Measurements from ENCODE around the gene SREK1.
"Not testable (repeated sequence)": the region's sequence is repeated elsewhere in the genome, so short reads cannot be mapped to it uniquely, and the experiment has no call there.

The SREK1 gene, protein sequence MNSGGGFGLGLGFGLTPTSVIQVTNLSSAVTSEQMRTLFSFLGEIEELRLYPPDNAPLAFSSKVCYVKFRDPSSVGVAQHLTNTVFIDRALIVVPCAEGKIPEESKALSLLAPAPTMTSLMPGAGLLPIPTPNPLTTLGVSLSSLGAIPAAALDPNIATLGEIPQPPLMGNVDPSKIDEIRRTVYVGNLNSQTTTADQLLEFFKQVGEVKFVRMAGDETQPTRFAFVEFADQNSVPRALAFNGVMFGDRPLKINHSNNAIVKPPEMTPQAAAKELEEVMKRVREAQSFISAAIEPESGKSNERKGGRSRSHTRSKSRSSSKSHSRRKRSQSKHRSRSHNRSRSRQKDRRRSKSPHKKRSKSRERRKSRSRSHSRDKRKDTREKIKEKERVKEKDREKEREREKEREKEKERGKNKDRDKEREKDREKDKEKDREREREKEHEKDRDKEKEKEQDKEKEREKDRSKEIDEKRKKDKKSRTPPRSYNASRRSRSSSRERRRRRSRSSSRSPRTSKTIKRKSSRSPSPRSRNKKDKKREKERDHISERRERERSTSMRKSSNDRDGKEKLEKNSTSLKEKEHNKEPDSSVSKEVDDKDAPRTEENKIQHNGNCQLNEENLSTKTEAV

DNA sequence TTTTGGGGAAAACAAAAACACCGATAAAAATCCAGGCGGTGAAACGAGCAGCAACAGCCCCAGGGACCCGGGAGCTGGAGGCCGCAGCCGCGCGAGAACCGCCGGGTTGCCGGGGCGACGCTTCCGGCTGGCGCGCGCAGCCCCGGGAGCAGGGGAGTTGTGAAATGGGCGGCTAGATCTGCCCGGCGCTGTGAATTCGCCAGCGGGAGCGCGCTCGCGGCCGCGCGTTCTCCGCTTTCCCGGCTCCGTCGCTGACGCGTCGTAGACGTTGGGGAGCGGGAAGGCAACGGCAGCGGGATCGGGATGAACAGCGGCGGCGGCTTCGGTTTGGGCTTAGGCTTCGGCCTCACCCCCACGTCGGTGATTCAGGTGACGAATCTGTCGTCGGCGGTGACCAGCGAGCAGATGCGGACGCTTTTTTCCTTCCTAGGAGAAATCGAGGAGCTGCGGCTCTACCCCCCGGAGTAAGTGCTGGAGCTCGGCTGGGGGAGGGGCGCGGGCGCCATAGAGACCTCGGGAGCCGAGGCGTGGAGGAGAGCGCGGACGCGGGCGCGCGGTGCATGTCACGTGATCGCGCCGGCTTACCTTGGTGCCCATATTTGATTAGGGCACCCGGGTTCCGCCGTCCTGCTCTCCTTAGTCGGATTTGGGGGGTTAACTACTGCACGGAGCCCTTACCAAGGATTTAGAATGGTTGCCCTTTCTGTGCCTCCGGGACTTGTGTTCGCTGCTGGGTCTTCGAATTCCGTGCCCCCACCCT is at the start of gene SREK1:
SREK1 (plus strand) TSS at position 227 of the 760 bp plus-strand sequence; CDS start at position 304, 77 bp downstream.
- DNase-seq (ENCODE audit: extremely low read depth in 1 of 2, low read depth in 1 of 2) = peak; percentile 76 to 85

DNA sequence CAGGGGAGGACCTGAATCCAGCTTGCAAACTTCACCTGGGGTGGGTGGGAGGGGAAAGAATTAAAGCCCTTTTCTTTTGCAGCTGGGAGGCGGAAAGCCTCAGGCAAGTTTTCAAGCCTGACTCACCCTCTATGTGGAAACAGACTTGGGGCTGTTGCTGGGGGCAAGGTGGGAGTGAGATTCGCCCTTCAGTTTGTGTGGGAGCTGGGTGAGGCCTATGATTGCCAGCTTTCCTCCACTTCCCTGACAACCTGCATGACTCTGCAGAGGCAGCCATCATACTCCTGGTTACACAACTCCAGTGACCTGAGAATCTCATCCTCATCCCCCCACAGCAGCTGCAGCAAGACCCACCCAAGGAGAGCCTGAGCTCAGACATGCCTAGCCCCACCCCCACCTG is 43.2 kb upstream of the SREK1 start:
- DNase-seq (ENCODE audit: extremely low read depth in 1 of 2, low read depth in 1 of 2) = no peak

DNA sequence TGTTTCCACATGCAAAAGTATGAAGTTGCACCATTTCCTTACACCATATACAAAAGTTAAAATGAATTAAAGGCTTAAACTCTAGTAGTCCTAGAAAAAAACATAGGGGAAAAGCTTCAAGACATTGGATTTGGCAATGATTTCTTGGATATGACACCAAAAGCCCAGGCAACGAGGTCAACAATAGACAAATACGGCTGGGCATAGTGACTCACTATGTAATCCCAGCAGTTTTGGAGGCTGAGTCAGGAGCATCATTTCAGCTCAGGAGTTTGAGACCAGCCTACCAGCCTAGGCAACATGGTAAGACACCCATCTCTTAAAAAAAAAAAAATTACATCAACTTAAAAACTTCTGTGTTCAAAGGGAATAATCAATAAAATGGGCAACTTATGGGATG is 30.9 kb upstream of the SREK1 start:
- DNase-seq (ENCODE audit: extremely low read depth in 1 of 2, low read depth in 1 of 2) = no peak

DNA sequence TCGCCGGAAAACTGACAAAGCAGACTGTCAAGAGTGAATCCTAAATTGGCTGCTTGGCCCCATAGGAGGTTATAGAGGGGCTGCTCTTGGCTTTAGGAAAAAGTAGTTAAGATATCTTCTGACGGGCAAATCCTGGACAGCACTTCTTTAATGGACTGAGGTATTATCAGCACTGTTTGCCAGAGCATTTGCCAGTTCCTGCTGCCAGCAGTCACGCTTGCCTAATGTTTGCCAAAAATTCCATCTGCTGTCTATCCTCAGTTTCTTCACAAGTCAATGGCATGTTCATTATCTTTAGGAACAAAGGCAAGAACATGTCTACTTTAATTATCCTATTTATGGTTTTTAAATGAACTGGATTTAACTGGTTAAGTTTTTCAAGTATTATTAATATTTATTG is 25.8 kb upstream of the SREK1 start:
- no peak for DNase-seq (ENCODE audit: extremely low read depth in 1 of 2, low read depth in 1 of 2)

DNA sequence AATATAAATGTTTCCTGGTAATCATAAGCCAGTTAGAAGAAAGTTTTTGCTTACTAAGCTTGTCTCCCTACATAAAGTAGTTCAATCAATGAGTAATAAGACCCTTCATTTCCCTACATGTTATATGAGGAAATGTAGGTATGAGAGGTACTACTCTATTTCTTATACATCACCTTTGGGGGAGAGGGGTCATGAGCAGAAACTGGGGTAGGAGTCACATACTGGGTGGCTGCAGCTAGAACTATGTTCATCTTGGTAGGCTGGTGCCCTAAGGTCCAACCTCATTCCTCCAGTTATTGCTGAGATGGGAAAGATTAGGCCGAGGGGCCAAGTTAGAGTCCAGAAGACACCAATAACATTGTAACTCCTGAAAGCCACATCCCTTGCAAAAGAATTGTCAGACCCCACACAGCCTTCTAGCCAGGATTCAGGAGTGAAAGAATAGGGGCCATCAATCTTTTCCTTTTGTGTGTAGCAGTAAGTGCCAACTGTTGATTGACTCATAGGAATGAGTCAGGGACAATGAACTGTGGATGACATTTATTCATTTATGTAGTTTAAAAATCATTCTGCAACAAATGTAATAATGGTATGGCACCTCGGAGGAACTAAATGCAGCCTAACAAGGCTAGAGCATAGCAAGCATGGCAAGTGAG is 21.6 kb upstream of the SREK1 start:
- DNase-seq (ENCODE audit: extremely low read depth in 1 of 2, low read depth in 1 of 2) = no peak

DNA sequence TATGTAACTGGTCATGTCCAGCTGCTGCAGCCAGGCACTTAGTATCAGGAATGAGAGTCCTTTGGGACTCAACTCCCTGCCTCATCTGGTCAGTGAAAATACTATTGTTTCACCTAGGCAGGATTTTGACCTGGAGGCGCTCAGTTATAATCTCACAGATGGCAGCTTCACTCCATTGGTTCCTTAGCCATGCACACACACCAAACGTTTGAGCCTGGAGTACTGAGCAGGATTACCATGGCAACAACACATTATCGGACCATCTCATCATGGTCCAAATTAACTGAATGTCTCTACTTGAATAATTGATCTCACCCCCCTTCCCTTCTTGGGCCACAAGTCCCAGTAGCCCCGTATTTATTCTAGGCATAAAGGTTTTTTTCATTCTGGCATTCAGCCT is 15.0 kb upstream of the SREK1 start:
- no peak for DNase-seq (ENCODE audit: extremely low read depth in 1 of 2, low read depth in 1 of 2)

DNA sequence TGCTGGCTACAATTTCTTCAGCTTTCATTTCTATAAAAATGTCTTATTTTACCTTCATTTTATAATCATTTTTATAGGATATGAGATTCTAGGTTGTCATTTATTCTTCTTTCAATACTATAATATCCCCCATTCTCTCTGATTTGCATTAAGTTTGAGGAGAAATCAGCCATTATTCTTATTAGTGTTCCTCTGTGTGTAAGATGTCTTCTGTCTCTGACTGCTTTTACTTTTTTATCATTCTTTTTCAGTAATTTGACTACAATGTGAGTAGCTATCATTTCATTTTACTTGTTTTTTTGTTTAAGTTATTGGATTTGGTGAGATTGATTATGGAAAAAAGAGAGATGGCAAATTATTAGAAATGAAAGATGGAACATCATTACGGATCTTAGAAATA is 13.6 kb upstream of the SREK1 start:
- DNase-seq (ENCODE audit: extremely low read depth in 1 of 2, low read depth in 1 of 2) = no peak

DNA sequence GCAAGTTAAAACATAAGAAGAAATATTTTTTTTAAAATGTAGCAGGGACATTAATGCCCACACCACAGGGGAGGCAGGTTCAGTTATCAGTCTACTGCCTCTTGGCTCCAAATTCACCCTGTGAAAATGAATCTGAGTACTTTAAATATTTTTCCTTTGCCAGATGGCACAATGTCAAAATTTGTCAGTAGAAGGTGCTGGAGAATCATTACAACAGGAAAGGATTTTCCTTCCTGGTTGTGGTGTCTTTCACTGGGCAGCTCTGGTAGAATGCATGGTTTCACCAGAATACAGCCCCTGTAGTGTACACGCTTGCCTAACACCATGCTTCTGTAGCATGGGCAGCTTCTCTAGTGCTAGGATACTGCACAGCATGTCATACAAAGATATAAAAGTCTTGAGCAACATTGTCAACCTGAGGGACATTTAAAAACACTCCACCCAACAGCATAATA is 9.7 kb upstream of the SREK1 start:
- DNase-seq (ENCODE audit: extremely low read depth in 1 of 2, low read depth in 1 of 2) = no peak

DNA sequence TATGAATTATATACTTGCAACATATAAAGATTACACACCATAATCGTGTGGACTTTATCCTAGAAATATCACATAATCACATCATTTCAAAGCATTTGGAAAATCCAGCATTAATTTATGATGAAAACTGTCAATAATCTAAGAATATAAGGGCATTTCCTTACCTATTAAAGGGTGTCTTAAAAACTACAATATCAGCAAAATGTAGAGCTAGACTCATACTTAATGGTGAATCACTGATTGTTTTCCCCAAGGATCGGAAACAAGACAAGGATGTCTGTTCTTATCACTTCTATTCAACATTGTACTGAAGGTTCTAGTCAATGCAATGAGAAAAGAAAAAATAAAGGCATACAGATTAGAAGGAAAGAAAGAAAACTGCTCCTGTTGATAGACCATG is 8.0 kb upstream of the SREK1 start:
- no peak for DNase-seq (ENCODE audit: extremely low read depth in 1 of 2, low read depth in 1 of 2)

DNA sequence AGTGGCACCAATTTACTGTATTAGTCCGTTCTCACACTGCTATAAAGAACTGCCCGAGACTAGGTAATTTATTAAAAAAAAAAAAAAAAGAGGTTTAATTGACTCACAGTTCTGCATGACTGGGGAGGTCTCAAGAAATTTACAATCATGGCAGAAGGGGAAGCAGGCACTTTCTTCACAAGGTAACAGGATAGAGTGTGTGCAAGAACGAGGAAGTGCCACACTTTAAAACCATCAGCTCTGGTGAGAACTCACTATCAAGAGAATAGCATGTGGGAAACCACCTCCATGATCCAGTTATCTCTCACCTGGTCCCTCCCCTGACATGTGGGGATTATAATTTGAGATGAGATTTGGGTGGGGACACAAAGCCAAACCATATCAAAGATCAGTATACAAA is 7.2 kb upstream of the SREK1 start:
- not testable (repeated sequence) for DNase-seq (ENCODE audit: extremely low read depth in 1 of 2, low read depth in 1 of 2)

DNA sequence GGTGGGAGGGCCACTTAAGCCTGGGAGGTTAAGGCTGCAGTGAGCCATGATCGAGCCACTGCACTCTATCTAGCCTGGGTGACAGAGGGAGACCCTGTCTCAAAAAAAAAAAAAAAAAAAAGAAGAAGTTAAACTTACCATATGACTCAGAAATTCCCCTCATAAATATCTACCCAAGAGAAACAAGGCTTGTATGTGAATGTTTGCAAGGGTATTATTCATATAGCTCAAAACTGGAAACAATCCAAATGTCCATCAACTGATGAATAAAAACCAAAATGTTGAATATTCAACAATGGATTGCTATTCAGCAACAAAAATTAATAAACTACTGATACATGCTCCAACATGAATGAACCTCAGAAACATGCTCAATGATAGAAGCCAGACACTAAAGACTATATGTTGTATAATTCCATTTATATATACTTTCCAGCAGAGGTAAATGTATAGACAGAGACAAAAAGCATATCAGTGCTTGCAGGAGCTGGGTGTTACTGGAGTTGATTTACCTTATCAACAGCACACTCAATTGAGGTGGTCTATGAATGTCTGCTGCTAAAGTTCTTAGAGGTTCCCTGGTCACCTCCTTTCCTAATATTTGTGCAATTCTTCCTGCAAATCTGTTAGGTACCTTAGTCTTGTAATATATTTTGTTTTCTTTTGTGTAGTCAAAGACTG is 5.3 kb upstream of the SREK1 start:
- DNase-seq (ENCODE audit: extremely low read depth in 1 of 2, low read depth in 1 of 2) = no peak

DNA sequence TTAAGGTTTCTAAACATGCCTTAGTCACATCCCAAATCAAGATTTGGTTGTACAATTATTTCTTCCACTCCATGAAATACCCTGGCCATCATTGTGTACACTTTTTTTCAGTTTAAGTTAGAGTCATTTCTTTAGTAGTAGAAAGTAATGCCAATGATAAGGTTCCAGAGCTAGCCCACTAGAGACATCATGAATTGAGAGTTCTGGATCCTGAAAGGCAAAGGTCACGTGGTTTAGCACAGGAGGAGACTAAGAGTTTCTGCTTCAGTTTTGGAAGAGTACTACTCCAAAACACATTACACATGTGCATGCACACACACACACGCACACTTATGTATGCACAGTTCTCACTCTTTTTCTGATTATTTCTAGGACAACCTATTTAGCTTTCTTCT is 4.8 kb upstream of the SREK1 start:
- DNase-seq (ENCODE audit: extremely low read depth in 1 of 2, low read depth in 1 of 2) = no peak

DNA sequence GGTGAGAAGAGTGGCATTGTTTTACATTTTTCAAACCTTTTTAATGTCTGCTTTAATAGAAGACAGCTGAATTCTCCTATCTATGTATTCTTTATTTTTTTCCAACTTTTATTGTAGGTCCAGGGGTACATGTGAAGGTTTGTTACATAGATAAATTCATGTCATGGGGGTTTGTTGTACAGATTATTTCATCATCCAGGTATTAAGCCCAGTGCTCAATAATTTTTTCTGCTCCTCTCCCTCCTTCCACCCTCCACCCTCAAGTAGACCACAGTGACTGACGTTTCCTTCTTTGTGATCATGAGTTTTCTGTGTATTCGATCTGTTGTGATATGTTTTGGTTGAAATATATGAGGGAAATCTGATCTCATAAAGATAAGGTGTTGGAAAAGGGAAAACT is 1.7 kb upstream of the SREK1 start:
- DNase-seq (ENCODE audit: extremely low read depth in 1 of 2, low read depth in 1 of 2) = no peak

DNA sequence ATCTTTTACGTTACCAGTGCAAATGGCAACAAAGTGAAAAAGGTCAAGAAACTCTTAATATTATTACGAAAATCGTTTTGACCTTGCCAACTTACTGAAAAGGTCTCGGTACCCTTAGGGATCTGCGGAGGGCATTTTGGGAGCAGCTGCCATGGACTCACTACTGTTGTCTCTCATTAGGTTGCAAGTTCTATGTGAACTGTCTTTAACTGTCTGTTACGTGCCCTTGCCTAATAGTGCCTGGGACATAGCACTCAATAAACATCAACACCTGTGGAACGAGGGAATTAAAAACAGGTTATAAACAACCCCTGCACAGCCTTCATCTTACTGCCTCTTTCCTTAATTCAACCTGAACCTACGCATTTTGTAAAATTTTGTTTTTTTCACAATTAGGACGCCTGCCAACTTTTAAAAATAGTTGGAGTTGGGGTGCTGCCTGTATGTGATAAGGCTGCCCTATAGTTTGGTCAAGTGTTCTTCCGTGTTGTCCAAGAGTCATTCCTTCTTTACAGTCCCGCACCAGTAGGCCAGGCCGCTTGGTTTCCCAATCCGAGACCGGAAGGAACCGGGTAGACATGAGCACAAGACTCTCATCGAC is 527 bp upstream of the SREK1 start:
- no peak for DNase-seq (ENCODE audit: extremely low read depth in 1 of 2, low read depth in 1 of 2)

DNA sequence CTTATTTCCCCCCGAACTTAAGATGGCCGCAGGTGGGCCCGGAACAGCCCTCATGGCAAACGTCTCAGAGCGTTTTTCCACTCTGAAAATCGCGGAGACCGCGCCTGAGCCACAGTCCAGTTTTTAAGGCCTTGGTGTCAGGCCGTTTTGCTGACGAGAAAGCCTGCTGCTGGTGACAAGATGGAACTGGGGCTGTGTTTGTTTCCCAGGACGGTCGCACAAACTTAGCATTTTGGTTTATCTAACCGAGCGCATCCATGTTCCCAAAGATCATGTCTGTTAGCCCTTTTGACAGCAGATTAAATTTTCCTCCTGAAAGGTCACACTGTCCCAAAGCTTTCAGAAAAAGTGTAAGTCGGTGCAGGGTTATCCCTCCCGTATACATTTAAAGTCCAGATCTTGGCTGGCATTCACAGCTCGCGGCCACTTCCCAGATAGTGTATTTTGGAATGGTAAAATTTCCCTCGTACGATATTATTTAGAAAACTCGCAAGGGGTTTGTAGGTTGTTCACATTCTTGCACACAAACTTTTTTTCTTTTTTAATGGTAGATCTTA is 812 bp downstream of the SREK1 start:
- DNase-seq (ENCODE audit: extremely low read depth in 1 of 2, low read depth in 1 of 2) = no peak

DNA sequence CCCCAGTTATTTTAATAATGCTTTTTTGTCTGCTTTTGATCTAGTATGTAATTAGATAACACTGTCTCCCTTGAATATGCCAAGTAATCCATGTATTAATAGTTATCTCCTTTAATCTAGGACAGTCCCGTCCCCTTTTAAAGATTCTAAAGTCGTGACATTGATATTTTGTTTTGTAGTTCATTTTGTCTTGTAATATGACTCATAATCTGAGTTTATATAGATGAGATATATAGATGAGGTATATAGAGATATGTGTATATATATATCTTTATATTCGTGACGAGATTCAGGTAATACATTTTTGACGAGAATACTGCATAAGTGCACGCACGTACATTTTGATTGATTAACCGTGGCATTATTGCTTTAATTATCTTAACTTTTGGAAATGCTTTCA is 1.6 kb downstream of the SREK1 start:
- DNase-seq (ENCODE audit: extremely low read depth in 1 of 2, low read depth in 1 of 2) = no peak

DNA sequence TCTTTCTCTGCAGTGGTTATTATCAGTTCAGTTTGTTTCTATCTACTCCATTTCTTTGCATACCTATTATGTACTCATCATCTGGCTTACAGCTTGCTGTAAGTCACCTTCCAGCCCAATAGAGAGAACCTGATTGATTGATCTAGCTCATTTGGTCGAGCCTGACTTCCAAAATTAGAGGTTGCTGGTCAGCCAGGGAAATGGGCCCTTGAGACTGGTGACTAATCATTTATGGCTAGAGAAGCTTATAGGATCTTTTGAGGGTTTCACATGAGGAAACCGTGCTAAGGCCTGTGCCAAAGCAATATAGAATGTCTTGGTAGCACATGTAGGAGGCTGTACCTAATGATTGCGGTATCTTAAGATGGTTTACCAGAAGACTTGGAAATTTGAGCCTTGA is 5.8 kb downstream of the SREK1 start:
- DNase-seq (ENCODE audit: extremely low read depth in 1 of 2, low read depth in 1 of 2) = no peak

DNA sequence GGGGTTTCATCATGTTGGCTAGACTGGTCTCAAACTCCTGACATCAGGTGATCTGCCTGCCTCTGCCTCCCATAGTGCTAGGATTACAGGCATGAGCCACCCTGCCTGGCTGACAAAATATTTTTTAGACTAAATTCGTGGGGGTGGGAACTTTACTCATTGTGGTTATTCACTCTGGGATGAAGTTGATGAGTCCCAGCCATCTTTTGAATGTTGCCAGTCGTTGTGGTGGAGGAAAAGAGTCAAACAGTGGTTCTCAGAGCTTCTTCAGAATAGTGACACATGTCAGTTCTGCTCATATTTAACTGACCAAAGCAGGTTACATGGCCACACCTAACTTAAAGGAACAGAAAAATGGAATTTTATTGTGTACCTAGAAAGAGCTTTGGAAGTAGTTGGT is 6.9 kb downstream of the SREK1 start:
- peak in 1 of 2 donors; percentile 23 for DNase-seq (ENCODE audit: extremely low read depth in 1 of 2, low read depth in 1 of 2)

DNA sequence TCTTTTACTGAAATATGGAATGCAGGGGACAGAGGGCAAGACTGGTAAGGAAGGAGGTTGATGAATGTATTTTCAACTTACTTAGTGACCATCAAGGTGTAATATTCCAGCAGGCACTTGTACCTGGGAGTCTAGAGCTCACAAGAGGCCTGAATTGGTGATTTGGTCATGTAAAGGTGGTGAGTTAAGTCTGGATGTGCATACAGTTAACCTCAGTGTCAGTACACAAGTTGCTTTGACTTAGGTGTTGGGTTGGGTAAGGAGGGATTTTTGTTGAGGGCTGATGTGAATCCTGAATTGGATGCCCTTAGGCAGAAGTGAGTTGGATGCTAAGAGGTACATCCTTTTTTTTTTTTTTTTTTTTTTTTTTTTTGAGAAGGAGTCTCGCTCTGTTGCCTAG is 7.4 kb downstream of the SREK1 start:
- no peak for DNase-seq (ENCODE audit: extremely low read depth in 1 of 2, low read depth in 1 of 2)

DNA sequence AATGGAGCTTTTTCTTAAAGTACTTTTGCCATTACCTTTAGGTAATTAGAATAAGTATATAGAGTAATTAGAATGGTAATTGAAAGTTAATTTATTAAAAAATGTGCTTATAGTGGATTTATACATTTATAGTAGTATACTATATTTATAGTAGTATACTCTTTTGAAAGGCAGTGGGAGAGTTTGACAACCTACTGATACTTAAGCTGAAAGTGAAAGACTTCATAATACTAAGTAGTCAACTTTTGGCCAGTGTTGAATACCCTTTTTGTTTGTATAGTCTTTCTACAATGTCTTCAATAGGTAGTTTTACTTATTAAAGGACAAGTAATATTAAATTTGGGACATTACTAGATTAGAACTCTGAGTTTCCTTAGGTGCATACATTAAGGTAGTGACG is 12.9 kb downstream of the SREK1 start:
- no peak for DNase-seq (ENCODE audit: extremely low read depth in 1 of 2, low read depth in 1 of 2)

Measured in stimulated activated CD8-positive, alpha-beta memory T cell treated with anti-CD3 and anti-CD28 coated beads, Interleukin-7, amount 100 ng/mL, for 48 hours (primary cell).